Activated CD4-positive, CD25-positive, alpha-beta regulatory T cell (primary cell): ENCODE measurements around the gene C14orf39.
"Not testable (repeated sequence)": the region's sequence is repeated elsewhere in the genome, so short reads cannot be mapped to it uniquely, and the experiment has no call there.

Source experiments
- DNase-seq, 4 experiments: peaks; one replicate each; lab custom pipeline; 2025; lab: John Stamatoyannopoulos, UW

C14orf39 gene

GRCh38 chr14:60490270-60490669 lies 4.4 kb upstream of the C14orf39 start:
- DNase-seq, result no peak

- no peak for DNase-seq
Measured at GRCh38 chr14:60488175-60488574, 2.3 kb upstream of the C14orf39 start.

GRCh38 chr14:60487211-60487610 lies 1.3 kb upstream of the C14orf39 start:
- no peak for DNase-seq

GRCh38 chr14:60485057-60485597 lies 736 bp downstream of the C14orf39 start:
- DNase-seq, result no peak

GRCh38 chr14:60482743-60483142 lies 3.1 kb downstream of the C14orf39 start:
- DNase-seq, result no peak

- not testable (repeated sequence) for DNase-seq
Measured at GRCh38 chr14:60480248-60480647, 5.6 kb downstream of the C14orf39 start.

GRCh38 chr14:60455875-60456274 lies 30.0 kb downstream of the C14orf39 start:
- DNase-seq, result no peak

- DNase-seq, result no peak
Measured at GRCh38 chr14:60430276-60430675, 55.6 kb downstream of the C14orf39 start.

GRCh38 chr14:60420050-60420449 lies 65.8 kb downstream of the C14orf39 start:
- no peak for DNase-seq

- not testable (repeated sequence) for DNase-seq
Measured at GRCh38 chr14:60397550-60397949, 88.3 kb downstream of the C14orf39 start.

- DNase-seq, result no peak
Measured at GRCh38 chr14:60396718-60397343, 89.0 kb downstream of the C14orf39 start.
